Prostate gland (tissue), 2 donors: ENCODE measurements around the gene ANKRD6. TPM values are rescaled to one million over a fixed set of nuclear protein-coding genes. Genes with fewer than 3 reads are reported as not detected.

Experiments
- DNase-seq: peaks from one replicate; pipeline ENCODE4 v3.0.0-alpha.2; 2019; ENCODE audit warnings: low spot score
- H3K27ac ChIP-seq, 2 donors: fragments of 200-600 bp; sonication (generic); 2 replicates each; pipeline ENCODE4 v1.5.1; 2017 to 2019
- H3K27me3 ChIP-seq: fragments of 200-600 bp; sonication (generic); replicated peaks from 2 replicates; pipeline ENCODE4 v1.5.1; 2019; ENCODE audit not compliant: insufficient read depth
- H3K36me3 ChIP-seq, 2 donors: fragments of 200-600 bp; sonication (generic); 1 replicate in 1 of 2; 2 replicates in 1 of 2; pipeline versions ENCODE4 v1.5.1 to v1.8.1; 2017 to 2019
- H3K4me1 ChIP-seq: fragments of 200-600 bp; sonication (generic); replicated peaks from 2 replicates; pipeline ENCODE4 v1.5.1; 2019
- H3K4me3 ChIP-seq, 2 donors: fragments of 200-600 bp; sonication (generic); 2 replicates each; pipeline ENCODE4 v1.5.1; 2017 to 2019
- H3K9me3 ChIP-seq: fragments of 200-600 bp; sonication (generic); 2 replicates; pipeline ENCODE4 v1.5.1; 2017
- CTCF ChIP-seq, 4 experiments: fragments of 200-600 bp in 2 of 4; fragments of 450-650 bp in 2 of 4; sonication (generic) in 2 of 4; IDR thresholded peaks; 1 replicate in 3 of 4; 2 replicates in 1 of 4; pipeline ENCODE4 v1.5.1; 2016 to 2019; ENCODE audit warnings: antibody characterized with exemption in 4 of 4, mild to moderate bottlenecking in 2 of 4, moderate library complexity in 2 of 4
- POLR2A ChIP-seq: fragments of 450-650 bp; IDR thresholded peaks from one replicate; pipeline ENCODE4 v1.6.1; 2016; ENCODE audit warnings: antibody characterized with exemption, mild to moderate bottlenecking
- POLR2AphosphoS5 ChIP-seq: sonication (generic); formaldehyde crosslinking; IDR thresholded peaks from one replicate; pipeline ENCODE4 v1.6.1; 2017; ENCODE audit warnings: antibody characterized with exemption
- WGBS: methylation state at CpG from one replicate; pipeline ENCODE4 v1.1.5; 2018; 5-methylcytosine and 5-hydroxymethylcytosine counted together
- intact Hi-C: fragments of 100-400 bp; cut with DNase I; formaldehyde crosslinking; loops from one replicate; pipeline ENCODE4 v1.14.2; 2022
- total RNA-seq, 2 donors: library from RNA; depleted of rRNA; stranded (reverse); fragments of >200 nt; gene quantifications; one replicate each; pipeline ENCODE4 v1.1.0, GENCODE V29; 2016

ANKRD6 gene
- 10 to 100 TPM; 11.9 to 30.9 TPM for total RNA-seq

GRCh38 chr6:89432875-89433251 is at the start of gene ANKRD6:
Gene ANKRD6, plus strand, starts transcription at chr6:89433152. Its CDS starts 133,825 bp downstream, at chr6:89566977.
- Histone ChIP-seq H3K9me3 (no peaks in the 10 kb centered on the region), H3K36me3 (no peaks in the 10 kb centered on the region), H3K27me3 (no peaks in the 10 kb centered on the region), H3K27ac (peak within 1 kb of the TSS; percentile 9 to 32), H3K4me1 (no peaks in the 10 kb centered on the region), H3K4me3 (peak within 1 kb of the TSS; percentile 56 to 76)
- intact Hi-C loops: loop anchor here (2.0 kb wide), 1 partner anchor 176 kb away; no protein-coding TSS in a partner anchor
- 1% methylated on average over 20 of the region's 38 CpGs for WGBS
- TF ChIP-seq POLR2AphosphoS5 (no peak), POLR2A (peak; percentile 16), CTCF (IDR thresholded peaks at IDR 0.05) (peak; percentile 74 to 98 (median 94))
- peak; percentile 66 for DNase-seq

- TF ChIP-seq POLR2A: no peak
- TF ChIP-seq POLR2AphosphoS5: peak; percentile 75
- 28% methylated on average over 5 of the region's 5 CpGs for WGBS
Measured at GRCh38 chr6:89385156-89385667, 47.7 kb upstream of the ANKRD6 start.

GRCh38 chr6:89385846-89386245 is 47.1 kb upstream of the ANKRD6 start:
- Histone ChIP-seq H3K9me3 (no peaks in the 10 kb centered on the region), H3K27ac (no peak overlapping the region), H3K36me3 (no peaks in the 10 kb centered on the region), H3K4me1 (no peaks in the 10 kb centered on the region), H3K27me3 (no peaks in the 10 kb centered on the region), H3K4me3 (no peak overlapping the region)
- DNase-seq: no peak
- WGBS: 86% methylated on average over 7 of the region's 7 CpGs
- TF ChIP-seq CTCF (IDR thresholded peaks at IDR 0.05) (no peak), POLR2A (no peak), POLR2AphosphoS5 (no peak)
- intact Hi-C loops: no loop called here

More at GRCh38 chr6:89385156-89385667, 47.7 kb upstream of the ANKRD6 start:
- Histone ChIP-seq H3K27me3 (no peaks in the 10 kb centered on the region), H3K9me3 (no peaks in the 10 kb centered on the region), H3K4me3 (no peak overlapping the region), H3K36me3 (no peaks in the 10 kb centered on the region), H3K4me1 (no peaks in the 10 kb centered on the region), H3K27ac (no peak overlapping the region)
- intact Hi-C loops: no loop called here
- DNase-seq: peak; percentile 71

GRCh38 chr6:89386917-89387491 is 45.9 kb upstream of the ANKRD6 start:
- Histone ChIP-seq H3K4me1 (no peaks in the 10 kb centered on the region), H3K4me3 (no peak overlapping the region), H3K36me3 (no peaks in the 10 kb centered on the region), H3K27ac (no peak overlapping the region), H3K9me3 (no peaks in the 10 kb centered on the region), H3K27me3 (no peaks in the 10 kb centered on the region)
- TF ChIP-seq POLR2A: no peak
- no peak for TF ChIP-seq CTCF (IDR thresholded peaks at IDR 0.05)
- no peak for TF ChIP-seq POLR2AphosphoS5
- no peak for DNase-seq
- WGBS: 96% methylated on average over 6 of the region's 6 CpGs
- intact Hi-C loops: no loop called here

- intact Hi-C loops: no loop called here
Measured at GRCh38 chr6:89387516-89388201, 45.3 kb upstream of the ANKRD6 start.

More at GRCh38 chr6:89387516-89388201, 45.3 kb upstream of the ANKRD6 start:
- no peaks in the 10 kb centered on the region for H3K36me3 ChIP-seq
- H3K27me3 ChIP-seq: no peaks in the 10 kb centered on the region
- no peak overlapping the region for H3K27ac ChIP-seq
- WGBS: 89% methylated on average over 9 of the region's 9 CpGs
- H3K9me3 ChIP-seq: no peaks in the 10 kb centered on the region
- TF ChIP-seq POLR2A (no peak), POLR2AphosphoS5 (no peak), CTCF (IDR thresholded peaks at IDR 0.05) (no peak)
- H3K4me1 ChIP-seq: no peaks in the 10 kb centered on the region
- H3K4me3 ChIP-seq: no peak overlapping the region
- no peak for DNase-seq
